ENCODE results near the gene TOR2A.

- TF ChIP-seq CTCF (IDR thresholded peaks at IDR 0.05) (no peak), POLR2AphosphoS5 (IDR thresholded peaks at IDR 0.05) (no peak)
Observed at GRCh38 chr9:127772603-127773002, 37.5 kb upstream of the TOR2A start.
